Stomach (tissue), 9 donors: Measurements from ENCODE around the gene USP11. TPM values are rescaled to one million over a fixed set of nuclear protein-coding genes. Genes with fewer than 3 reads are reported as not detected.

ENCODE experiments used
- DNase-seq, 2 donors: peaks; one replicate each; pipeline versions ENCODE4 v3.0.0 to v3.0.0-alpha.2; 2013 to 2019
- H3K27ac ChIP-seq, 5 donors: fragments of 200-600 bp in 4 of 5; sonication (generic) in 4 of 5; one replicate each; pipeline ENCODE4 v1.5.1; 2013 to 2019; ENCODE audit warnings: mild to moderate bottlenecking in 1 of 5, moderate library complexity in 1 of 5
- H3K27me3 ChIP-seq, 3 donors: fragments of 200-600 bp; sonication (generic); one replicate each; pipeline ENCODE4 v1.5.1; 2017 to 2019; ENCODE audit warnings: mixed run types in 1 of 3
- H3K36me3 ChIP-seq, 4 donors: fragments of 200-600 bp; sonication (generic); 1 replicate in 3 of 4; 2 replicates in 1 of 4; pipeline ENCODE4 v1.5.1; 2016 to 2019
- H3K4me1 ChIP-seq, 4 donors: fragments of 200-600 bp; sonication (generic); one replicate each; pipeline ENCODE4 v1.5.1; 2016 to 2019
- H3K4me3 ChIP-seq, 4 donors: fragments of 200-600 bp; sonication (generic) in 3 of 4; one replicate each; pipeline ENCODE4 v1.5.1; 2016 to 2019; ENCODE audit warnings: mild to moderate bottlenecking in 1 of 4
- H3K9me3 ChIP-seq, 4 donors: fragments of 200-600 bp; sonication (generic); one replicate each; pipeline ENCODE4 v1.5.1; 2016 to 2019
- EP300 ChIP-seq: sonication (generic); formaldehyde crosslinking; IDR thresholded peaks from one replicate; pipeline ENCODE4 v1.6.1; 2017; ENCODE audit warnings: antibody characterized with exemption
- POLR2A ChIP-seq, 4 donors: fragments of 450-650 bp; IDR thresholded peaks; one replicate each; pipeline ENCODE4 v1.6.1; 2016; ENCODE audit warnings: antibody characterized with exemption in 4 of 4, control low read depth in 2 of 4, mild to moderate bottlenecking in 1 of 4, moderate library complexity in 1 of 4
- POLR2AphosphoS5 ChIP-seq, 3 donors: sonication (generic); formaldehyde crosslinking; IDR thresholded peaks; one replicate each; pipeline ENCODE4 v1.6.1; 2016; ENCODE audit warnings: antibody characterized with exemption in 3 of 3
- whole genome bisulfite sequencing, 5 donors: extraction: QIAGEN DNeasy Blood & Tissue Kit in 3 of 5; methylation state at CpG; one replicate each; pipeline versions ENCODE4 v1.1.5 to v1.1.7; 2013 to 2018; 5-methylcytosine and 5-hydroxymethylcytosine counted together
- intact Hi-C: fragments of 100-400 bp; cut with DNase I; formaldehyde crosslinking; loops from one replicate; pipeline ENCODE4 v1.15.1; 2023; ENCODE audit warnings: low total_unique reads
- polyA plus RNA-seq, 3 donors: library from polyadenylated mRNA; stranded (reverse); fragments of 200-250 nt; gene quantifications; one replicate each; pipeline ENCODE4 v1.2.3, GENCODE V29; 2013
- total RNA-seq, 5 donors: library from RNA; depleted of rRNA; stranded (reverse); fragments of >200 nt; gene quantifications; one replicate each; pipeline versions ENCODE4 v1.1.0 to v1.2.3, GENCODE V29; 2014 to 2016
- TF ChIP-seq, protein P1 (sequence below), 7 experiments: fragments of 450-650 bp in 4 of 7; fragments of 200-600 bp in 3 of 7; sonication (generic) in 3 of 7; IDR thresholded peaks; one replicate each; pipeline ENCODE4 v1.5.1; 2016 to 2019; ENCODE audit warnings: antibody characterized with exemption in 7 of 7, control low read depth in 2 of 7, mild to moderate bottlenecking in 1 of 7
- donor health status: healthy with polysubstance abuse.
- donor health status: Bipolar disorder and iron deficiency.
- donor health status: healthy.

The USP11 gene
- total and polyA plus RNA-seq, 8 donors: 6.4 to 52.3 (median 17.5) TPM

DNA sequence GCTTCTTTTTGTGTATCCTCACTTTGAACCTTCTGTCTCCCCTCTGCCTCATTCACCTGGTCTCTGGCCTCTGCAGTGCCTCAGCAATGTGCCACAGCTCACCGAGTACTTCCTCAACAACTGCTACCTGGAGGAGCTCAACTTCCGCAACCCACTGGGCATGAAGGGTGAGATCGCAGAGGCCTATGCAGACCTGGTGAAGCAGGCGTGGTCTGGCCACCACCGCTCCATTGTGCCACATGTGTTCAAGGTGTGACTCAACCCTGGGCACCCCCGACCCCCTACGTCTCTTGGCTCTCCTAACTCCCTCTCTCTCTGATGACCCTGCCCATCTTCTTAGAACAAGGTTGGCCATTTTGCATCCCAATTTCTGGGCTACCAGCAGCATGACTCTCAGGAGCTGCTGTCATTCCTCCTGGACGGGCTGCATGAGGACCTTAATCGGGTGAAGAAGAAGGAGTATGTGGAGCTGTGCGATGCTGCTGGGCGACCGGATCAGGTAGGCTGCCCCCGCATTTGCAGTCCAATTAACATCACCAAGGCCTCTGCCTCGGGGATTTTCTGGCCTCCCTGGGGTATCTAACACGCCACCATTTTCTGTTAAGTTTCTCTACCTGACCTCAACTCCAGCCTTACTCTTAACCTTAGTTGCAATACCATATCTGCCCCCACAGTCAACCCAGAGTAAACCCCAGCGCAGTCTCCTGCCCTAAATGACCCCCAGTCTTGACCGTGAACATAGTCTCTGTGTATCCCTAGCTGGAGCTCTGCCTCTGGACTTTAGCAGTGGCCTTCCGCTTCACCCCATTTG, 8.6 kb downstream of the USP11 start:
- TF ChIP-seq POLR2A (IDR thresholded peaks at IDR 0.05) (no peak), EP300 (no peak), POLR2AphosphoS5 (IDR thresholded peaks at IDR 0.05) (no peak)
- TF ChIP-seq, protein P1, sequence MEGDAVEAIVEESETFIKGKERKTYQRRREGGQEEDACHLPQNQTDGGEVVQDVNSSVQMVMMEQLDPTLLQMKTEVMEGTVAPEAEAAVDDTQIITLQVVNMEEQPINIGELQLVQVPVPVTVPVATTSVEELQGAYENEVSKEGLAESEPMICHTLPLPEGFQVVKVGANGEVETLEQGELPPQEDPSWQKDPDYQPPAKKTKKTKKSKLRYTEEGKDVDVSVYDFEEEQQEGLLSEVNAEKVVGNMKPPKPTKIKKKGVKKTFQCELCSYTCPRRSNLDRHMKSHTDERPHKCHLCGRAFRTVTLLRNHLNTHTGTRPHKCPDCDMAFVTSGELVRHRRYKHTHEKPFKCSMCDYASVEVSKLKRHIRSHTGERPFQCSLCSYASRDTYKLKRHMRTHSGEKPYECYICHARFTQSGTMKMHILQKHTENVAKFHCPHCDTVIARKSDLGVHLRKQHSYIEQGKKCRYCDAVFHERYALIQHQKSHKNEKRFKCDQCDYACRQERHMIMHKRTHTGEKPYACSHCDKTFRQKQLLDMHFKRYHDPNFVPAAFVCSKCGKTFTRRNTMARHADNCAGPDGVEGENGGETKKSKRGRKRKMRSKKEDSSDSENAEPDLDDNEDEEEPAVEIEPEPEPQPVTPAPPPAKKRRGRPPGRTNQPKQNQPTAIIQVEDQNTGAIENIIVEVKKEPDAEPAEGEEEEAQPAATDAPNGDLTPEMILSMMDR (IDR thresholded peaks at IDR 0.05): no peak
- H3K27ac ChIP-seq: no peak overlapping the region
- DNase-seq: no peak
- no peak overlapping the region for H3K4me3 ChIP-seq
- no peaks in the 10 kb centered on the region for H3K4me1 ChIP-seq
- 93 to 100% (median 98%) methylated on average over 9 to 18 of the region's 18 CpGs for WGBS, 5 donors
- peaks cover 0 to 13% (median 0%) of the 10 kb centered on the region in 3 donors for H3K27me3 ChIP-seq
- peaks cover 19 to 71% (median 66%) of the 10 kb centered on the region in 4 donors for H3K36me3 ChIP-seq
- intact Hi-C loops: no loop called here
- no peaks in the 10 kb centered on the region for H3K9me3 ChIP-seq

DNA sequence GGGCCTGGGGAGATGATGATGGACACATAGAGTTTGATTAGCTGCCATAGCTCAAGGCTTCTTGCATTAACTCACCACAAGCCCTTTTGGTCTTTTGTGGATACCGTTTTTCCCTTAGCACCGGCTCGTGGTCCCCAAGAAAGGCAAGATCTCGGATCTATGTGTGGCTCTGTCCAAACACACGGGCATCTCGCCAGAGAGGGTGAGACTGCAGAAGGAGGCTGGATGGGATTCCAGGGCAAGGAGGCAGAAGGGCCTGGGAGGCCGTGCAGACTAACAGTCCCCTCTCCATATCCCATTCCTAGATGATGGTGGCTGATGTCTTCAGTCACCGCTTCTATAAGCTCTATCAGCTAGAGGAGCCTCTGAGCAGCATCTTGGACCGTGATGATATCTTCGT, 9.5 kb downstream of the USP11 start:
- Histone ChIP-seq H3K4me1 (no peaks in the 10 kb centered on the region), H3K27ac (no peak overlapping the region), H3K4me3 (no peak overlapping the region), H3K36me3 (peaks cover 19 to 80% (median 71%) of the 10 kb centered on the region in 4 donors), H3K27me3 (peaks cover 0 to 10% (median 0%) of the 10 kb centered on the region in 3 donors), H3K9me3 (no peaks in the 10 kb centered on the region)
- DNase-seq: no peak
- WGBS, 5 donors: 80 to 95% (median 93%) methylated on average over 3 to 10 of the region's 10 CpGs
- intact Hi-C loops: no loop called here
- TF ChIP-seq EP300 (no peak), POLR2A (IDR thresholded peaks at IDR 0.05) (no peak), POLR2AphosphoS5 (IDR thresholded peaks at IDR 0.05) (no peak)
- TF ChIP-seq, protein P1 (IDR thresholded peaks at IDR 0.05): no peak

DNA sequence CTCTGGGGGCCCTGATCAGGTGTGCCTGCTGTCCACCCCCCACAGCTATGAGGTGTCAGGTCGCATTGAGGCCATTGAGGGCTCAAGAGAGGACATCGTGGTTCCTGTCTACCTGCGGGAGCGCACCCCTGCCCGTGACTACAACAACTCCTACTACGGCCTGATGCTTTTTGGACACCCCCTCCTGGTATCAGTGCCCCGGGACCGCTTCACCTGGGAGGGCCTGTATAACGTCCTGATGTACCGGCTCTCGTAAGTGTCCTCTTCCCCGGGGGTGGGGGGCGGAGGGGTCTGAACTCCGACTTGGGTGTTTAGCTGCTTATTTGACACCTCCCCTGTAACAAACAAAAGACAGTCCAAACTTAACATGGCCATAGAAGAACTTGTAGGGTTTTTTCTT, 10.5 kb downstream of the USP11 start:
- Histone ChIP-seq H3K4me1 (no peaks in the 10 kb centered on the region), H3K36me3 (peaks cover 19 to 89% (median 73%) of the 10 kb centered on the region in 4 donors), H3K27ac (no peak overlapping the region), H3K4me3 (no peak overlapping the region), H3K27me3 (peaks cover 0 to 10% (median 0%) of the 10 kb centered on the region in 3 donors), H3K9me3 (no peaks in the 10 kb centered on the region)
- DNase-seq: no peak
- TF ChIP-seq POLR2A (IDR thresholded peaks at IDR 0.05) (no peak), POLR2AphosphoS5 (IDR thresholded peaks at IDR 0.05) (no peak), EP300 (no peak)
- TF ChIP-seq, protein P1 (IDR thresholded peaks at IDR 0.05): no peak
- 85 to 95% (median 93%) methylated on average over 13 to 14 of the region's 14 CpGs for WGBS, 5 donors
- intact Hi-C loops: no loop called here

DNA sequence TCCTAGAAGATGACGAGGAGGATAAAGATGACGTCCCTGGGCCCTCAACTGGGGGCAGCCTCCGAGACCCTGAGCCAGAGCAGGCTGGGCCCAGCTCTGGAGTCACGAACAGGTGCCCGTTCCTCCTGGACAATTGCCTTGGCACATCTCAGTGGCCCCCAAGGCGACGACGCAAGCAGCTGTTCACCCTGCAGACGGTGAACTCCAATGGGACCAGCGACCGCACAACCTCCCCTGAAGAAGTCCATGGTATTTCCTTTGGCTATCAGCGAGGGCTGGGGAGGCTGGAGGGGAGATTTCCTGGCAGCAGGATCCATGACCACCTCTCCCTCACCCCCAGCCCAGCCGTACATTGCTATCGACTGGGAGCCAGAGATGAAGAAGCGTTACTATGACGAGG, 11.9 kb downstream of the USP11 start:
- TF ChIP-seq POLR2A (IDR thresholded peaks at IDR 0.05) (no peak), EP300 (no peak), POLR2AphosphoS5 (IDR thresholded peaks at IDR 0.05) (no peak)
- TF ChIP-seq, protein P1 (IDR thresholded peaks at IDR 0.05): no peak
- WGBS, 5 donors: 81 to 100% (median 95%) methylated on average over 2 to 16 of the region's 16 CpGs
- no peak for DNase-seq

More for the DNA sequence above, 11.9 kb downstream of the USP11 start:
- intact Hi-C loops: no loop called here
- Histone ChIP-seq H3K4me3 (no peak overlapping the region), H3K27me3 (peaks cover 0 to 14% (median 0%) of the 10 kb centered on the region in 3 donors), H3K4me1 (no peaks in the 10 kb centered on the region), H3K27ac (no peak overlapping the region), H3K36me3 (peaks cover 19 to 88% (median 71%) of the 10 kb centered on the region in 4 donors), H3K9me3 (no peaks in the 10 kb centered on the region)
